ENCODE data around the gene FANCF. TPM values are rescaled to one million over a fixed set of nuclear protein-coding genes. Genes with fewer than 3 reads are reported as not detected.
"Not testable (repeated sequence)": the region's sequence is repeated elsewhere in the genome, so short reads cannot be mapped to it uniquely, and the experiment has no call there.

The FANCF gene
- polyA plus RNA-seq, 2 donors = 3.7 to 4.6 TPM

DNA sequence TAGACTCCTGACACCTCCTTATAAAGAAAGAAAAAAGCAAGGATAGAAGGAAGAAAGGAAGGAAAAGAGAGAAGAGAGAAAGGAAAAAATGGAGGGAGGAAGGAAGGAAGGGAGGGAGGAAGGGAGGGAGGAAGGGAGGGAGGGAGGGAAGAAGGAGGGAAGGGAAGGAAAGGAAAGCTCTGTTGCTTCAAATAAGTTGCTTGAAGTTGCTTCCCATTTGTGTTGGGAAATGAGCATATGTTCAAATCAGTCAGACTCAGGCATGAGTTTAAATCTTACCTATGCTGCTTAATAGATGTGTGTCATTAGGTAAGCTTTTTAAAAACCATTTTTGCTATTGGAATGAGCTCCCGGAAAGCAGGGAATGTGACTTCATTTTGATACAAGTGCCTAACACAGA, 34.2 kb upstream of the FANCF start:
- 76 to 90% methylated on average over 1 of the region's 1 CpG for WGBS, 2 donors
- Histone ChIP-seq H3K36me3 (ENCODE audit: control insufficient read depth in 2 of 2, insufficient read depth in 2 of 2, low read length in 1 of 2) (no peaks in the 10 kb centered on the region), H3K4me3 (ENCODE audit: low read depth in 1 of 2, low read length in 2 of 2) (no peak overlapping the region), H3K9me3 (ENCODE audit: control insufficient read depth in 2 of 2, insufficient read depth in 1 of 2, low read depth in 1 of 2, low read length in 1 of 2) (no peaks in the 10 kb centered on the region), H3K27me3 (ENCODE audit: control insufficient read depth in 1 of 2, insufficient read depth in 2 of 2, low read length in 2 of 2) (no peaks in the 10 kb centered on the region), H3K4me1 (ENCODE audit: control insufficient read depth in 2 of 2, insufficient read depth in 2 of 2, low read length in 1 of 2) (no peaks in the 10 kb centered on the region), H3K27ac (ENCODE audit: low read depth in 2 of 2, low read length in 1 of 2) (no peak overlapping the region)

DNA sequence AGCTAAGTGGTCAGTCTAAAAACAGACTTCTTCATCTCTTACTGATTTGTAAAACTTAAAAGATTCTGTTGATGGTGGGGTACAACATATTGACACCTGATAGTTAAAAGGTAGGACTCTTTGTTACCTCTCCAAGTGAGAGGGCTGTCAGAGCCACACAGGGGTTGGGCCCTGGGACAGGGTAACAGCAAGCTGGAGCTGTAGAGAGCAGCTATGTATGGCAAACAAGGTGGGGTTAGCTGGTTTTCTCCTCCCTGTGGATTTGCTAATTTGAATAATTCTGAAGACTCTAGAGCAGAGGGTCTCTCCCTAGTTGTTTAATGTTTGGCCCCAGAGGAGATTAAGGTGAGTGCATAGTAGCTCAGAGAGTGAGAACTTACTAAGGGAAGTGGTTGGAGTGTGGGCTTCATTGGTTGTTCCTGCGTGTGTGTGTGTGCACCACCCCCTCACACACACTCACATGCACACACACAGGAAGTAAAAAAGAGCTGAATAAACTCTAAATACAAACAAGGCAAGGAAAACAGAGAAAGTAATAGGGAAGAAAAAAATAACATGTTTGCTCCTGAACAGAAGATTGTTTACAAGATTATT, 31.6 kb upstream of the FANCF start:
- no peaks in the 10 kb centered on the region for H3K4me1 ChIP-seq (ENCODE audit: control insufficient read depth in 2 of 2, insufficient read depth in 2 of 2, low read length in 1 of 2)
- H3K36me3 ChIP-seq (ENCODE audit: control insufficient read depth in 2 of 2, insufficient read depth in 2 of 2, low read length in 1 of 2) = no peaks in the 10 kb centered on the region
- no peak overlapping the region for H3K27ac ChIP-seq (ENCODE audit: low read depth in 2 of 2, low read length in 1 of 2)
- no peaks in the 10 kb centered on the region for H3K9me3 ChIP-seq (ENCODE audit: control insufficient read depth in 2 of 2, insufficient read depth in 1 of 2, low read depth in 1 of 2, low read length in 1 of 2)
- no peaks in the 10 kb centered on the region for H3K27me3 ChIP-seq (ENCODE audit: control insufficient read depth in 1 of 2, insufficient read depth in 2 of 2, low read length in 2 of 2)
- H3K4me3 ChIP-seq (ENCODE audit: low read depth in 1 of 2, low read length in 2 of 2) = no peak overlapping the region
- 39 to 69% methylated on average over 1 of the region's 1 CpG for WGBS, 2 donors

DNA sequence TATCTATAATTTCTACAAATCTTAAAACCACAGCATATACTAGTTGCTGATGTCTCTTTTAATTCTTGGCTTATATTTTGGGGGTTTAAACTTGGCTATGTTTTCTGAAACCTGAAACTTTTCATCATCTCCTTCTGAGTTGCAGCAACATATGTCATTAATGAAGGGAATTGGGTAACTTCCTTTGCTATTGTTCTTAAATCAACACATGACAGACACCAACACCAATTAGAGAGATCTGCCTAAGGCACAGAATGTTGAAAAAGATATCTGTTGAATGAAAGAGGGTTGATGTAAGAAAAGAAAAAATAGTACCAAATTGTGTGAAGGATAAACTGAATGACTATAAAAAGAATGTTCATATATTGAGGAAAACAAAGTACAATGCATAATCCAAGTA, 30.5 kb upstream of the FANCF start:
- Histone ChIP-seq H3K36me3 (ENCODE audit: control insufficient read depth in 2 of 2, insufficient read depth in 2 of 2, low read length in 1 of 2) (no peaks in the 10 kb centered on the region), H3K9me3 (ENCODE audit: control insufficient read depth in 2 of 2, insufficient read depth in 1 of 2, low read depth in 1 of 2, low read length in 1 of 2) (no peaks in the 10 kb centered on the region), H3K4me1 (ENCODE audit: control insufficient read depth in 2 of 2, insufficient read depth in 2 of 2, low read length in 1 of 2) (no peaks in the 10 kb centered on the region), H3K4me3 (ENCODE audit: low read depth in 1 of 2, low read length in 2 of 2) (no peak overlapping the region), H3K27ac (ENCODE audit: low read depth in 2 of 2, low read length in 1 of 2) (no peak overlapping the region), H3K27me3 (ENCODE audit: control insufficient read depth in 1 of 2, insufficient read depth in 2 of 2, low read length in 2 of 2) (no peaks in the 10 kb centered on the region)

DNA sequence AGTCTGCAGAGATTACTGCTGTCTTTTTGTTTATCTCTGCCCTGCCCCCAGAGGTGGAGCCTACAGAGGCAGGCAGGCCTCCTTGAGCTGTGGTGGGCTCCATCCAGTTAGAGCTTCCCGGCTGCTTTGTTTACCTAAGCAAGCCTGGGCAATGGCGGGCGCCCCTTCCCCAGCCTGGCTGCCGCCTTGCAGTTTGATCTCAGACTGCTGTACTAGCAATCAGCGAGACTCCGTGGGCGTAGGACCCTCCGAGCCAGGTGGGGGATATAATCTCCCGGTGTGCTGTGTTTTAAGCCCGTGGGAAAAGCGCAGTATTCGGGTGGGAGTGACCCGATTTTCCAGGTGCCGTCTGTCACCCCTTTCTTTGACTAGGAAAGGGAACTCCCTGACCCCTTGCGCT, 26.7 kb upstream of the FANCF start:
- not testable (repeated sequence) for H3K4me1 ChIP-seq (ENCODE audit: control insufficient read depth in 2 of 2, insufficient read depth in 2 of 2, low read length in 1 of 2); H3K9me3 ChIP-seq (ENCODE audit: control insufficient read depth in 2 of 2, insufficient read depth in 1 of 2, low read depth in 1 of 2, low read length in 1 of 2); H3K27ac ChIP-seq (ENCODE audit: low read depth in 2 of 2, low read length in 1 of 2); H3K4me3 ChIP-seq (ENCODE audit: low read depth in 1 of 2, low read length in 2 of 2); H3K36me3 ChIP-seq (ENCODE audit: control insufficient read depth in 2 of 2, insufficient read depth in 2 of 2, low read length in 1 of 2); H3K27me3 ChIP-seq (ENCODE audit: control insufficient read depth in 1 of 2, insufficient read depth in 2 of 2, low read length in 2 of 2)
- 78 to 80% methylated on average over 14 to 15 of the region's 15 CpGs for WGBS, 2 donors

DNA sequence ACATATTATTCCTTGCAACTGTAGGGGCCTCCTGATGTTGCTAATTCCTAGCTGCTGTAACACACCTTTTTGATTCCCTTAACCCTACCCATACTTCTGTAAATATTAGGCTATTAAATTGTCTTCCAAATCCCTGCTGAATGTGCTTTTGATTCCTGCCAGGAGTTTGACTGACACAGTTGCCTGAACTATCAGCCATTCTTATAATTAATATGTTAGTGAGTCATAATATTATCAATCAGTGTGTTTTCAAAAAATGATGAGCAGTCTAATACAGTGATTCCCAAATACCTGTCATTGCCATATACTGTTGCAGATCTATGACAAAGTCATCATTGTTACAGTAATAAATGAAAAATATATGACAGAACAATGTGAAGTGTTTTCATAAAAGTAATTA, 15.9 kb upstream of the FANCF start:
- Histone ChIP-seq H3K36me3 (ENCODE audit: control insufficient read depth in 2 of 2, insufficient read depth in 2 of 2, low read length in 1 of 2) (no peaks in the 10 kb centered on the region), H3K27me3 (ENCODE audit: control insufficient read depth in 1 of 2, insufficient read depth in 2 of 2, low read length in 2 of 2) (no peaks in the 10 kb centered on the region), H3K9me3 (ENCODE audit: control insufficient read depth in 2 of 2, insufficient read depth in 1 of 2, low read depth in 1 of 2, low read length in 1 of 2) (no peaks in the 10 kb centered on the region), H3K4me1 (ENCODE audit: control insufficient read depth in 2 of 2, insufficient read depth in 2 of 2, low read length in 1 of 2) (no peaks in the 10 kb centered on the region), H3K27ac (ENCODE audit: low read depth in 2 of 2, low read length in 1 of 2) (no peak overlapping the region), H3K4me3 (ENCODE audit: low read depth in 1 of 2, low read length in 2 of 2) (no peak overlapping the region)

DNA sequence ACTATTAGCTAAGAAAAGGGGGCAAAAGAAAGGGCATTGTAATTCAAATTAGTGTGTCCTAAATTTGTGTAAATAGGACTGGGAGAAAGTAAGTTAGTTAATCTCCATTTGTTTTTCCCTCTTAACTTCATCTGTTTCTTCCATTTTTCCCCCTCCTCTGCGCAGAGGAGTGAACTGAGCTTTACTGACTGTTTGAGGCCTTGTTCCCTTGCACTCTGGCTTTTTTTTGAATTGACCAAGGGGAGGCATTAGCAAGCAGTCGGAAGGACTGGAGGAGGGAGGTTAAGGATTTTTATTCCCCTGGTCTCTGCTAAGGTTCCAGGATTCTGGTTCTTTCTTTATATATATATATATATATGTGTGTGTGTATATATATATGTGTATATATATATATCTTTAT, 15.2 kb upstream of the FANCF start:
- WGBS, 2 donors = 92% methylated on average over 2 of the region's 2 CpGs
- Histone ChIP-seq H3K36me3 (ENCODE audit: control insufficient read depth in 2 of 2, insufficient read depth in 2 of 2, low read length in 1 of 2) (no peaks in the 10 kb centered on the region), H3K27ac (ENCODE audit: low read depth in 2 of 2, low read length in 1 of 2) (no peak overlapping the region), H3K4me3 (ENCODE audit: low read depth in 1 of 2, low read length in 2 of 2) (no peak overlapping the region), H3K9me3 (ENCODE audit: control insufficient read depth in 2 of 2, insufficient read depth in 1 of 2, low read depth in 1 of 2, low read length in 1 of 2) (no peaks in the 10 kb centered on the region), H3K27me3 (ENCODE audit: control insufficient read depth in 1 of 2, insufficient read depth in 2 of 2, low read length in 2 of 2) (no peaks in the 10 kb centered on the region), H3K4me1 (ENCODE audit: control insufficient read depth in 2 of 2, insufficient read depth in 2 of 2, low read length in 1 of 2) (no peaks in the 10 kb centered on the region)

DNA sequence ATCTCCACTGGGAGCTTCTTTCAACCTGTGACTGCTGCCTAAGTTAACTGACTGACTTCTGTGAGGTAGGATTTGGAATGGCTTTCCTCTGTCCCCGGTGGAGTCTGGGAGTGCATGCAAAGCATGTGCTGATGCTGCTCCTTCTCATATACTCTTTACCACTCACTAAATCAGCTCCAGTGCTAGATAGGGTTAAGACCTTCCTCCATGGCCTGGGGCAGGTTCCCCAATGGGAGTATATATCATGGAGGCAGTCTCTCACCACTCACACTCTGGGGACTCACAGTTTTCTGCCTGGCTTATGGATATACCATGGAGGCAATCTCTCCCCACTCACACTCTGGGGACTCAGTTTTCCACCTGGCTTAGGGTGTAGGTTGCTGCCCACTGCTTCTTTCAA, 10.1 kb upstream of the FANCF start:
- Histone ChIP-seq H3K27ac (ENCODE audit: low read depth in 2 of 2, low read length in 1 of 2) (no peak overlapping the region), H3K9me3 (ENCODE audit: control insufficient read depth in 2 of 2, insufficient read depth in 1 of 2, low read depth in 1 of 2, low read length in 1 of 2) (no peaks in the 10 kb centered on the region), H3K36me3 (ENCODE audit: control insufficient read depth in 2 of 2, insufficient read depth in 2 of 2, low read length in 1 of 2) (no peaks in the 10 kb centered on the region), H3K4me3 (ENCODE audit: low read depth in 1 of 2, low read length in 2 of 2) (no peak overlapping the region), H3K27me3 (ENCODE audit: control insufficient read depth in 1 of 2, insufficient read depth in 2 of 2, low read length in 2 of 2) (no peaks in the 10 kb centered on the region), H3K4me1 (ENCODE audit: control insufficient read depth in 2 of 2, insufficient read depth in 2 of 2, low read length in 1 of 2) (no peaks in the 10 kb centered on the region)
- 0 to 11% methylated on average over 1 of the region's 1 CpG for WGBS, 2 donors

DNA sequence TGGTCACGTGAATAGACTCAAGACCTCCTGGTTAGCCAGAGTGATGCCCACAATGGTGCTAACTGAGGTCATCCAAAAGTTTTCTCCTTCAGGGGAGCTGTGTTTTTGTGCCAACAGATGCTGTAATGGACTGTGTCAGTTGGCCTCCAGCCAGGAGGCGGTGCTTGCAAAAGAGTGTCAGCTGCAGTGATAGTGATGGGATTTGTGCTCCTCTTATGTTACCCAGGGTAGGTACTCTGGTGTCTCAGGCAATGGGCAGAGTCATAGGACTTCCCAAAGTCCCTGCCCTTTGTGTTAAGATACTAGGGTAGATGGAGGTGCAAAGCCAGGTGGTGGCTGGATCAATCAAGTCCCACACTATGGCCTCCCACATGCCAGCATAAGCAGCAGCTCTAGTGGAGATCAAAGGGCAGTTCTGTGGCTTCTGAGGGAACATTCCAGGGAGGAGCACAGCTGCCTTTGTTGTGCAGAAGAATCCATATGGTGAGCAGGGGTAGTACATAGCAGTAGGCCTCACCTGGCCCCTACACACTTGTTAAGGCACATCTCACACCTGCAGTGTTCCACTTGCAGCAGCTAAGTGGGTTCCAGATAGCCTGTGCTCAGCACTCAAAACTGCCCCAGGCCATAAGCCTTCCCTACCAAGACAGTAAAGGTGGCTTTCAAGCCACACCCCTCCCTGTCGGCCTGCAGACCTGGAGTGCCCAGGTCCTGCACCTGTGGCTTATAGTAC, 9.4 kb upstream of the FANCF start:
- H3K27ac ChIP-seq (ENCODE audit: low read depth in 2 of 2, low read length in 1 of 2) = no peak overlapping the region
- no peaks in the 10 kb centered on the region for H3K36me3 ChIP-seq (ENCODE audit: control insufficient read depth in 2 of 2, insufficient read depth in 2 of 2, low read length in 1 of 2)
- H3K9me3 ChIP-seq (ENCODE audit: control insufficient read depth in 2 of 2, insufficient read depth in 1 of 2, low read depth in 1 of 2, low read length in 1 of 2) = no peaks in the 10 kb centered on the region
- no peak overlapping the region for H3K4me3 ChIP-seq (ENCODE audit: low read depth in 1 of 2, low read length in 2 of 2)
- WGBS, 2 donors = 77 to 79% methylated on average over 3 of the region's 3 CpGs
- H3K27me3 ChIP-seq (ENCODE audit: control insufficient read depth in 1 of 2, insufficient read depth in 2 of 2, low read length in 2 of 2) = no peaks in the 10 kb centered on the region
- H3K4me1 ChIP-seq (ENCODE audit: control insufficient read depth in 2 of 2, insufficient read depth in 2 of 2, low read length in 1 of 2) = no peaks in the 10 kb centered on the region

DNA sequence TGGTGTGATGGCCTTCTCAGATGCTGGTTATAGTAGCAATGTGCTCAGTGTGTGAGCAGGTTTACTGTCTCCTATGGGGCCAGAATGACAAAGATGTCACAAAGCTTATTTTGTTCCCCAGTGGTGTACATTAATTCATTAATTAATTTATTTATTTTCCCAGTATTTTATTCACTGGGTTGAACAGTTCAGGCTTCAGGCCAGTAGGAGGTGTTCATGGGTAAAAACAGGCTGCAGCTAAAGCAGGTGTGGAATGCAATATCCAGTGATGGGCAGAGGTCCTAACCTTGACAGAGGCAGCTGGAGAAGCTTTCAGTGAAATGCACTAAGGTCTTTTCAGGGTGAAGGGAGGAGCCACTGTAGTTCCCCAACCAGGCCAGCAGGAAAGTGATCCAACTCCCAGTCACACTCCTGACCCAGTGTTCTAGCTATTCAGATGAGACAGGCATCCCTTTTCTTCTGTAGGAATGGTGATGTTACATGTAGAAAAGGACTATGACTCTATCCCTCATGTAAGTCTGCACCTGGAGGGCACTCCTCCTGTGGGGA, 7.8 kb upstream of the FANCF start:
- no peaks in the 10 kb centered on the region for H3K9me3 ChIP-seq (ENCODE audit: control insufficient read depth in 2 of 2, insufficient read depth in 1 of 2, low read depth in 1 of 2, low read length in 1 of 2)
- H3K27ac ChIP-seq (ENCODE audit: low read depth in 2 of 2, low read length in 1 of 2) = no peak overlapping the region
- no peaks in the 10 kb centered on the region for H3K4me1 ChIP-seq (ENCODE audit: control insufficient read depth in 2 of 2, insufficient read depth in 2 of 2, low read length in 1 of 2)
- H3K27me3 ChIP-seq (ENCODE audit: control insufficient read depth in 1 of 2, insufficient read depth in 2 of 2, low read length in 2 of 2) = no peaks in the 10 kb centered on the region
- H3K36me3 ChIP-seq (ENCODE audit: control insufficient read depth in 2 of 2, insufficient read depth in 2 of 2, low read length in 1 of 2) = no peaks in the 10 kb centered on the region
- H3K4me3 ChIP-seq (ENCODE audit: low read depth in 1 of 2, low read length in 2 of 2) = no peak overlapping the region

DNA sequence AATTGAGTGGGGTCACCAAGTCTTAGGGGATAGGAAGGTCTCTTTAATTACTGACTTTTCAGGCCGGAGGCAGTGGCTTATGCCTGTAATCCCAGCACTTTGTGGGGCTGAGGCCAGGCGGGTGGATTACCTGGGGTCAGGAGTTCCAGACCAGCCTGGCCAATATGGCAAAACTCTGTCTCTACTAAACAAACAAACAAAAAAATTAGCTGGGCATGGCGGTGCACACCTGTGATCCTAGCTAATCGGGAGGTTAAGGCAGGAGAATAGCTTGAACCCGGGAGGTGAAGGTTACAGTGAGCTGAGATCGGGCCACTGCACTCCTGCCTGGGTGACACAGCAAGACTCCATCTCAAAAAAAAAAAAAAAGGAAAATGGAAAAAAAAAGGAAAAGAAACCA, 1.8 kb upstream of the FANCF start:
- no peak overlapping the region for H3K4me3 ChIP-seq (ENCODE audit: low read depth in 1 of 2, low read length in 2 of 2)
- H3K36me3 ChIP-seq (ENCODE audit: control insufficient read depth in 2 of 2, insufficient read depth in 2 of 2, low read length in 1 of 2) = no peaks in the 10 kb centered on the region
- no peaks in the 10 kb centered on the region for H3K27me3 ChIP-seq (ENCODE audit: control insufficient read depth in 1 of 2, insufficient read depth in 2 of 2, low read length in 2 of 2)
- no peaks in the 10 kb centered on the region for H3K9me3 ChIP-seq (ENCODE audit: control insufficient read depth in 2 of 2, insufficient read depth in 1 of 2, low read depth in 1 of 2, low read length in 1 of 2)
- H3K27ac ChIP-seq (ENCODE audit: low read depth in 2 of 2, low read length in 1 of 2) = no peak overlapping the region
- WGBS, 2 donors = 96 to 97% methylated on average over 6 of the region's 6 CpGs
- H3K4me1 ChIP-seq (ENCODE audit: control insufficient read depth in 2 of 2, insufficient read depth in 2 of 2, low read length in 1 of 2) = peaks cover 0 to 3% of the 10 kb centered on the region in 2 donors
